Bronchial epithelial cell (primary cell): ENCODE results near the gene SNAP25. TPM values are rescaled to one million over a fixed set of nuclear protein-coding genes. Genes with fewer than 3 reads are reported as not detected.

Experiments used
- DNase-seq: peaks from one replicate; pipeline ENCODE4 v3.0.0-alpha.2; 2010; ENCODE audit warnings: low read depth
- FAIRE-seq: peaks from 2 replicates; lab custom pipeline; 2011; peaks lifted over from hg19 to GRCh38; lab: Jason Lieb, UNC
- H3K27me3 ChIP-seq: 2 replicates; pipeline ENCODE4 v1.5.1; 2011; ENCODE audit warnings: low read length; ENCODE audit not compliant: control insufficient read depth, insufficient read depth
- H3K36me3 ChIP-seq: 2 replicates; pipeline ENCODE4 v1.5.1; 2011; ENCODE audit warnings: low read length; ENCODE audit not compliant: control insufficient read depth, insufficient read depth
- H3K4me3 ChIP-seq: 2 replicates; pipeline ENCODE4 v1.5.1; 2011; ENCODE audit warnings: mild to moderate bottlenecking, low read depth, low read length, control low read depth
- CTCF ChIP-seq: IDR thresholded peaks from 2 replicates; pipeline ENCODE4 v1.5.1; 2011; ENCODE audit warnings: mild to moderate bottlenecking, moderate library complexity, low read length, control low read depth, inconsistent platforms; ENCODE audit not compliant: insufficient read depth, severe bottlenecking
- total RNA-seq: library from RNA; depleted of rRNA; stranded (reverse); fragments of >200 nt; gene quantifications from 2 replicates; pipeline ENCODE4 v1.2.1, GENCODE V29; 2014

The SNAP25 gene
- total RNA-seq, 1 donor from 2014 or later = not detected

- TF ChIP-seq CTCF = no peak
- no peak for FAIRE-seq
Measured at GRCh38 chr20:10268636-10269035, 50.0 kb downstream of the SNAP25 start.

GRCh38 chr20:10270630-10271029 is 52.0 kb downstream of the SNAP25 start:
- no peak for DNase-seq
- FAIRE-seq = no peak
- no peak for TF ChIP-seq CTCF
- Histone ChIP-seq H3K4me3 (no peak overlapping the region), H3K36me3 (no peaks in the 10 kb centered on the region), H3K27me3 (peaks cover 2% of the 10 kb centered on the region)

More at GRCh38 chr20:10268636-10269035, 50.0 kb downstream of the SNAP25 start:
- peaks cover 3% of the 10 kb centered on the region for H3K27me3 ChIP-seq
- no peak overlapping the region for H3K4me3 ChIP-seq
- H3K36me3 ChIP-seq = no peaks in the 10 kb centered on the region
- DNase-seq = no peak

- Histone ChIP-seq H3K4me3 (no peak overlapping the region), H3K27me3 (peaks cover 2% of the 10 kb centered on the region), H3K36me3 (no peaks in the 10 kb centered on the region)
- DNase-seq (no peak), FAIRE-seq (no peak)
- no peak for TF ChIP-seq CTCF
Measured at GRCh38 chr20:10271494-10272219, 53.0 kb downstream of the SNAP25 start.

- Histone ChIP-seq H3K4me3 (no peak overlapping the region), H3K27me3 (peaks cover 5% of the 10 kb centered on the region), H3K36me3 (no peaks in the 10 kb centered on the region)
- no peak for FAIRE-seq
- DNase-seq = no peak
- TF ChIP-seq CTCF = no peak
Measured at GRCh38 chr20:10276878-10277580, 58.4 kb downstream of the SNAP25 start.

- DNase-seq = no peak
- peaks cover 5% of the 10 kb centered on the region for H3K27me3 ChIP-seq
- H3K4me3 ChIP-seq = no peak overlapping the region
- H3K36me3 ChIP-seq = no peaks in the 10 kb centered on the region
- TF ChIP-seq CTCF = no peak
- FAIRE-seq = no peak
Measured at GRCh38 chr20:10277616-10278015, 59.0 kb downstream of the SNAP25 start.

- Histone ChIP-seq H3K27me3 (peaks cover 5% of the 10 kb centered on the region), H3K36me3 (no peaks in the 10 kb centered on the region), H3K4me3 (no peak overlapping the region)
- DNase-seq (no peak), FAIRE-seq (no peak)
- TF ChIP-seq CTCF = no peak
Measured at GRCh38 chr20:10278412-10278811, 59.8 kb downstream of the SNAP25 start.
